OCI-LY1 (cell line): Measurements from ENCODE around the gene BAG3.

Experiments
- H2AFZ ChIP-seq: fragments of 200-600 bp; sonication (generic), shearing (Covaris generic); 2 replicates; pipeline ENCODE4 v1.6.0; 2014; ENCODE audit warnings: antibody characterized with exemption, mild to moderate bottlenecking, low read length
- H3F3A ChIP-seq: fragments of 200-600 bp; sonication (generic), shearing (Covaris generic); 2 replicates; pipeline ENCODE4 v1.6.0; 2014; ENCODE audit warnings: mild to moderate bottlenecking, antibody characterized with exemption, low read length, moderate library complexity; ENCODE audit not compliant: insufficient read depth
- H3K27ac ChIP-seq: fragments of 200-600 bp; sonication (generic); 2 replicates; pipeline ENCODE4 v1.5.1; 2014; ENCODE audit warnings: low read length, mixed run types, mild to moderate bottlenecking, low read depth; ENCODE audit not compliant: poor library complexity, severe bottlenecking
- H3K27me3 ChIP-seq: fragments of 200-600 bp; sonication (generic); 2 replicates; pipeline ENCODE4 v1.6.0; 2014; ENCODE audit warnings: antibody characterized with exemption, mild to moderate bottlenecking, low read length, moderate library complexity; ENCODE audit not compliant: insufficient read depth
- H3K36me3 ChIP-seq: fragments of 200-600 bp; sonication (generic); 2 replicates; pipeline ENCODE4 v1.6.1; 2014; ENCODE audit warnings: mild to moderate bottlenecking, antibody characterized with exemption, low read length, moderate library complexity, mixed read lengths; ENCODE audit not compliant: insufficient read depth
- H3K4me1 ChIP-seq: fragments of 200-600 bp; sonication (generic); 2 replicates; pipeline ENCODE4 v1.5.1; 2014; ENCODE audit warnings: mild to moderate bottlenecking, low read length, moderate library complexity; ENCODE audit not compliant: insufficient read depth, severe bottlenecking
- H3K4me2 ChIP-seq: fragments of 200-600 bp; sonication (generic), shearing (Covaris generic); 2 replicates; pipeline ENCODE4 v1.6.1; 2014; ENCODE audit warnings: low read length
- H3K4me3 ChIP-seq: fragments of 200-600 bp; sonication (generic); 2 replicates; pipeline ENCODE4 v1.5.1; 2014; ENCODE audit warnings: low read length, low read depth, mild to moderate bottlenecking, mixed read lengths; ENCODE audit not compliant: poor library complexity, severe bottlenecking
- H3K79me2 ChIP-seq: fragments of 200-600 bp; shearing (Covaris generic); 2 replicates; pipeline ENCODE4 v1.6.1; 2016; ENCODE audit warnings: mixed run types, low read length, mixed read lengths; ENCODE audit not compliant: insufficient read depth
- H3K9ac ChIP-seq: fragments of 200-600 bp; sonication (generic), shearing (Covaris generic); 2 replicates; pipeline ENCODE4 v1.6.1; 2014; ENCODE audit warnings: mild to moderate bottlenecking, low read length, mixed read lengths
- H3K9me2 ChIP-seq: fragments of 200-600 bp; sonication (generic), shearing (Covaris generic); 2 replicates; pipeline ENCODE4 v1.6.1; 2014; ENCODE audit warnings: low read depth, mild to moderate bottlenecking, low read length, mixed read lengths
- H3K9me3 ChIP-seq: fragments of 200-600 bp; shearing (Covaris generic); 2 replicates; pipeline ENCODE4 v1.6.1; 2014; ENCODE audit warnings: low read length, mixed read lengths
- H4K20me1 ChIP-seq: fragments of 200-600 bp; sonication (generic), shearing (Covaris generic); 2 replicates; pipeline ENCODE4 v1.6.0; 2016; ENCODE audit warnings: mild to moderate bottlenecking, low read length; ENCODE audit not compliant: insufficient read depth
- EZH2 ChIP-seq: fragments of 200-600 bp; sonication (generic), shearing (Covaris generic); IDR thresholded peaks from 2 replicates; pipeline ENCODE4 v1.8.0; 2017; ENCODE audit warnings: borderline replicate concordance, mixed run types, mild to moderate bottlenecking, antibody characterized with exemption, low read length, moderate library complexity, mixed read lengths
- TF ChIP-seq, protein P1 (sequence below): fragments of 200-600 bp; sonication (generic), shearing (Covaris generic); IDR thresholded peaks from 2 replicates; pipeline ENCODE4 v1.5.1; 2017; ENCODE audit warnings: mild to moderate bottlenecking, antibody characterized with exemption, low read length, moderate library complexity, mixed read lengths

Gene BAG3

DNA sequence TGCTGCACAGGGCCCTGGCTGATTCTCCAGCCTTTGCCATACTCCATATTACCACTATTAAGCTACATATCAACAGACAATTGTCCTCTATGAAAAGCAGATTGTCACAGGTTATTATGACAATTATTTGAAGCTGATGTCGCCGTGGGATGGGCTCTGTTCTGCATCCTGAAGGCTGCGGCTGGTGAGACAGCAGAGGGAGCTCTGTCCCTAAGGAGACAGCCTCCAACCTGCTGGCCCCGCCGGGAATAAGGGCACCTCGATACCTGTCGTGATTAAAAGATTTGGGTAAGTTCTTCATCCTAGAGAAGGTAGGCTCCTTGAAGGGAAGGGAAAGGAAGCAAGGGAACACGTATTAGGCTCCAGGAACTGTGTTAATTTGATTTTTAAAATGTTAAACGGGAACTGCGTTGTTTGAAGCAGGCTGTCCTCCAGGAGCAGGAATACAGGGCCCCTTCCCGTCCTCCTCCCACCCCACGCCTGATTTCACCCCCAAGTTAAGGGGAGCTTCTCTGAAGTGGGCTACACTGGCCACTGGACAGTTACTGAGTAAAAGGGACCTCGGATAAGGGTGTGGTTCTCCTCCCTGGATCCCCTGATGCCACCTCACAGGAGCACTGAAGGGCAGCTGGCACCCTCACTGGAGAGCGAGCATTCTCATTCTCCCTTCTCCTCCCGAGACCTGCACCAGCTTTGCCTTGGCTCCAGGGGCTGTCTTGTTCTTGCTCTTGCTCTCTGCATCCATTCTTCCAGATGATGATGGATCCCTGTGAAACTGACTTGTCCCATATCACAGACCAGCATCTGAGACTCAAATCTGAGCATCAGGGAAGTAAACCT, 42.6 kb upstream of the BAG3 start:
- H3K27ac ChIP-seq = no peak overlapping the region
- H3K79me2 ChIP-seq = no peaks in the 10 kb centered on the region
- H3K4me3 ChIP-seq = no peak overlapping the region
- H3K9ac ChIP-seq = no peak overlapping the region
- no peaks in the 10 kb centered on the region for H4K20me1 ChIP-seq
- H3F3A ChIP-seq = no peaks in the 10 kb centered on the region
- H3K9me3 ChIP-seq = no peaks in the 10 kb centered on the region
- no peaks in the 10 kb centered on the region for H3K4me1 ChIP-seq
- TF ChIP-seq, protein P1, sequence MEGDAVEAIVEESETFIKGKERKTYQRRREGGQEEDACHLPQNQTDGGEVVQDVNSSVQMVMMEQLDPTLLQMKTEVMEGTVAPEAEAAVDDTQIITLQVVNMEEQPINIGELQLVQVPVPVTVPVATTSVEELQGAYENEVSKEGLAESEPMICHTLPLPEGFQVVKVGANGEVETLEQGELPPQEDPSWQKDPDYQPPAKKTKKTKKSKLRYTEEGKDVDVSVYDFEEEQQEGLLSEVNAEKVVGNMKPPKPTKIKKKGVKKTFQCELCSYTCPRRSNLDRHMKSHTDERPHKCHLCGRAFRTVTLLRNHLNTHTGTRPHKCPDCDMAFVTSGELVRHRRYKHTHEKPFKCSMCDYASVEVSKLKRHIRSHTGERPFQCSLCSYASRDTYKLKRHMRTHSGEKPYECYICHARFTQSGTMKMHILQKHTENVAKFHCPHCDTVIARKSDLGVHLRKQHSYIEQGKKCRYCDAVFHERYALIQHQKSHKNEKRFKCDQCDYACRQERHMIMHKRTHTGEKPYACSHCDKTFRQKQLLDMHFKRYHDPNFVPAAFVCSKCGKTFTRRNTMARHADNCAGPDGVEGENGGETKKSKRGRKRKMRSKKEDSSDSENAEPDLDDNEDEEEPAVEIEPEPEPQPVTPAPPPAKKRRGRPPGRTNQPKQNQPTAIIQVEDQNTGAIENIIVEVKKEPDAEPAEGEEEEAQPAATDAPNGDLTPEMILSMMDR = peak; percentile 45
- TF ChIP-seq EZH2 = no peak
- H3K27me3 ChIP-seq = no peaks in the 10 kb centered on the region; the same call in 1 of the 2 replicates
- H3K4me2 ChIP-seq = no peak overlapping the region
- H2AFZ ChIP-seq = no peak overlapping the region
- no peaks in the 10 kb centered on the region for H3K36me3 ChIP-seq
- H3K9me2 ChIP-seq = no peaks in the 10 kb centered on the region

DNA sequence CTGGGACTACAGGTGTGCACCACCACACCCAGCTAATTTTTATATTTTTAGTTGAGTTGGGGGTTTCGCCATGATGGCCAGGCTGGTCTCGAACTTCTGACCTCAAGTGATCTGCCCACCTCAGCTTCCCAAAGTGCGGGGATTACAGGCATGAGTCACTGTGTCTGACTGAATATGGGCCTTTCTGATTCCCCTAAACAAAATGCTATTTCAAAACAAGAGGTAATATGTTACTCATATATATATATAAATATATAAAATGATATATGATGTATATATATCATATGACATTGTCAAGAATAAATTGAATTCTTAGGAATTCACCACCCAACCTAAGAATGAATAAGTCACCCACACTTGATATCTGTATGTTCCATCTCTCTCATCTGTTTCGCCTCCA, 41.7 kb upstream of the BAG3 start:
- H3K9me3 ChIP-seq = no peaks in the 10 kb centered on the region
- no peaks in the 10 kb centered on the region for H4K20me1 ChIP-seq
- H3K9me2 ChIP-seq = no peaks in the 10 kb centered on the region
- no peak overlapping the region for H3K4me2 ChIP-seq
- H3K79me2 ChIP-seq = no peaks in the 10 kb centered on the region
- no peak for TF ChIP-seq EZH2
- TF ChIP-seq, protein P1 = no peak
- no peaks in the 10 kb centered on the region for H3K36me3 ChIP-seq
- H3K4me3 ChIP-seq = no peak overlapping the region
- no peak overlapping the region for H3K9ac ChIP-seq
- H3F3A ChIP-seq = no peaks in the 10 kb centered on the region
- H3K27ac ChIP-seq = no peak overlapping the region
- no peak overlapping the region for H2AFZ ChIP-seq
- H3K27me3 ChIP-seq = no peaks in the 10 kb centered on the region; the same call in 1 of the 2 replicates
- H3K4me1 ChIP-seq = no peaks in the 10 kb centered on the region

DNA sequence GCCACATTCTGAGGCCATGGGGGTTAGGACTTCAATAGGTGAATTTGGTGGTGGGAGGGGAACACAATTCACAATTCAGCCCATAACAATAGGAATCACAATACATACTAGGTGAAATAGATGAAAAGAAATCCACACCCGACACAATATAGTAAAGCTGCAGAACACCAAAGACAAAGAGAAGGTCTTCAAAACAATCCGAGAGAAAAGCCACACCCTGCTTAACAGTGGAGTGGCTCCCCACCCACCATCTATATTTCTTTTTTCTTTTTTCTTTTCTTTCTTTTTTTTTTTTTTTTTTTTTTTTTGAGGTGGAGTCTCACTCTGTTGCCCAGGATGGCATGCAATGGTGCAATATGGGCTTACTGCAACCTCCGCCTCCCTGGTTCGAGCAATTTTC, 39.7 kb upstream of the BAG3 start:
- Histone ChIP-seq H3K36me3 (no peaks in the 10 kb centered on the region), H3K4me1 (no peaks in the 10 kb centered on the region), H3K27ac (no peak overlapping the region), H3F3A (no peaks in the 10 kb centered on the region), H3K4me2 (no peak overlapping the region), H3K9me2 (no peaks in the 10 kb centered on the region), H3K27me3 (no peaks in the 10 kb centered on the region; the same call in 1 of the 2 replicates), H3K79me2 (no peaks in the 10 kb centered on the region), H3K9ac (no peak overlapping the region), H4K20me1 (no peaks in the 10 kb centered on the region), H3K4me3 (no peak overlapping the region), H2AFZ (no peak overlapping the region), H3K9me3 (no peaks in the 10 kb centered on the region)
- no peak for TF ChIP-seq EZH2
- TF ChIP-seq, protein P1 = no peak
